HG03060 (cell line): Measurements from ENCODE around the gene ZACN.
"Not testable (repeated sequence)": the region's sequence is repeated elsewhere in the genome, so short reads cannot be mapped to it uniquely, and the experiment has no call there.

Experiments
- ATAC-seq: cut with Tn5 transposase; IDR thresholded peaks from one replicate; pipeline ENCODE4 v1.9.1; 2021; ENCODE audit warnings: low read depth, moderate number of reproducible peaks; ENCODE audit not compliant: unreplicated experiment

ZACN gene

DNA sequence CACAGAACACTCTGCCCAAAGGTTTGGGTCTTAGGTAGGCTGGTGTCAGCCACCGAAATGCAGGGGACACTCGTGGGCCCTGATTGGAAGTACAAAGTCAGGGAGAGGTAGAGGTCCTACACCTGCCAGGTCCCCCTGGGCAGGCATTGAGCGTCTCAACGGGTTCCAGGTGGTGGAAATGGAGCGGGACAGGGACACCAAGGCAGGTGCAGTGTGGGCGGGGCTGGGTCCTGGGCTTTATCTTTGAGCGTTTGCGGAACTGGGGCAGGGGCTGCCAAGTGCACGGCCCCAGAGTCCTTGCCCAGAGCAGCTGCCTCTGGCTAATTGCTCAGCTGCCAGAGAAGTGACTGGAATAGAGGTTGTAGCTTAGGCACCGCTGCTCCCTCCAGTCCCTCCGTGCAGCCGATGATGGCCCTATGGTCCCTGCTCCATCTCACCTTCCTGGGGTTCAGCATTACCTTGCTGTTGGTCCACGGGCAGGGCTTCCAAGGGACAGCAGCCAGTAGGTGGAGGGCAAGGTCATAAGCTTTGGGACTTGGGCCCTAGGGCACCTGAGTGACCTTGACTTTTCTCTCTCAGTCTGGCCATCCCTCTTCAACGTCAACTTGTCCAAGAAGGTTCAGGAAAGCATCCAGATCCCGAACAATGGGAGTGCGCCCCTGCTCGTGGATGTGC is at the start of gene ZACN:
ZACN (plus strand) TSS at position 323 of the 675 bp plus-strand sequence; CDS start at position 406, 83 bp downstream.
- no peak for ATAC-seq

GRCh38 chr17:76032073-76032779 is 46.8 kb upstream of the ZACN start:
- no peak for ATAC-seq

- ATAC-seq: no peak
These were observed 46.2 kb upstream of the ZACN start for GRCh38 chr17:76032780-76033108.

DNA sequence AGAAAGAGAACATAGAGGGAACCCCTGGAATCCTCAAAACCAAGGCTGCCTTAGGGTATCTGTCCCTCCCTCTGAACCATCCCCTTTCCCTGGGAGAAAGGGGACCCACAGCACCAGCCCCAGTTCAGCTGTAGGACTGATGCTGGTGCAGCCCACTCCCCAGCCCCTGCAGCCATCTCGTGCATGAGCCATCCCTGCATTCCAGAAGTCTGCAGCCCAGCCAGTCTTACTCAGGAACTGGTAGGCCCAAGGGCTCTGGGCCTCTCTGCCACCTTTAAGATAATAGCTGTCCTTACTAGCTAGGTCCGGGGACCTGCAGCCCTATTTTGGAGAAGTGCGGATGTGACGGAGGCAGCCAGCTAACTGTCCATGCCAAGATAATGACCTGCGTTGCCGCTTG is 45.8 kb upstream of the ZACN start:
- ATAC-seq: no peak

DNA sequence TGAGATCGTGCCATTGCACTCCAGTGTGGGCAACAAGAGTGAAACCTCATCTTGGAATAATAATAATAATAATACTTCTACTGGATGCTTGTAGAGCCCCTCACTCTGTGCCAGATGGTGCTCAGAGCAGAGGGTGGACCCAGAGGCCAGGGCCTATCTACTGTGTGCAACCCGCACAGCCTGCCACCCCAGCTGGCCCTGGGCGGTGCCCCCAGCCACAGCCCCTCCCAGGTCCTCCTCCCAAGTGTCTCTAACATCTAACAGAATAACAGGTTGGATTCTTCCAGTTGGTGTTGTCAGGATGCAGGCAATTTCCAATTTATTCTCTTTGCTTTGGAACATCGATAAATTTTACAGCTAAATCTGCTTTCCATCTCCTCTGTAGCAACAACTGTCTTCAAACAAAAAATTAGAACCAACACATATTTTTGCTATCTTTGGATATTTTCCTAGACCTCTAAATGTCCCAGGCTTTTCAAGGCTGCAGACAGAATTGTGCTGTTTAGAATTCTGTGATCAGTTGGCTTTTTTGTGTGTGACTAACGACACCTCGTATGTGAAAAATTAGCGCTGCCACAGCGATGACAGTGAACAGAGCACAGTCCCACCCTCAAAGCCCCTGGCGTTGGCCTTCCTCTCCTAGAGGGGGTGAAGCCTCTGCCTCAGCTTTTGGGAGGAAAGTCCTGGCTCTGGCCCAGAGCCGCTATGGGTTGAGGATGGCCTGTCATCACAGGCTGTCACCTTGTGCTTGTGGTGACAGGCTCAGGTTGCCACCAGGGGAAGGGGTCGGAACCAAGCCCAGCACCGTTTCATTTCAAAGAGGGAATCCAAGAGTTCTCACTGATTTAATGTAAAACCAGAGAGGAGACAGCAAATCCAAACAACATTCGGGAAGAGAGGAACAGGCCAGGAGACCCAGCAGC is 44.3 kb upstream of the ZACN start:
- no peak for ATAC-seq

- no peak for ATAC-seq
These were observed 42.3 kb upstream of the ZACN start for GRCh38 chr17:76036497-76037261.

DNA sequence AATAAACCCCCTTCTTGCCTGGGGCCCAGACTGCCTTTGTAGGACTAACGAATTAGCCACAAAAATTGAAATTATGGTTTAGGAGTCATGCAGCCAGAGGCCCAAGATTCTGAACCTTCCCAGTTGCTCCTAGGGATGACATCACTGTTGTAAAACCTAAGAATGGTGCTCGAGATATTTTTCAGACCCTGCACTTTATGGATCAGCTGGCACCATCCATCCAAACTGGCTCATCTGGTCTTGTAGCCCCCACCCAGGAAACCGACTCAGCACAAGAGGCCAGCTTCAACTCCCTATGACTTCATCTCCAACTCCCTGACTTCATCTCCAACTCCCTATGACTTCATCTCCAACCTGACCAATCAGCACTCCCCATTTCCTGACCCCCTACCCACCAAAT is 40.9 kb upstream of the ZACN start:
- no peak for ATAC-seq

GRCh38 chr17:76039121-76039520 is 39.9 kb upstream of the ZACN start:
- ATAC-seq: no peak

DNA sequence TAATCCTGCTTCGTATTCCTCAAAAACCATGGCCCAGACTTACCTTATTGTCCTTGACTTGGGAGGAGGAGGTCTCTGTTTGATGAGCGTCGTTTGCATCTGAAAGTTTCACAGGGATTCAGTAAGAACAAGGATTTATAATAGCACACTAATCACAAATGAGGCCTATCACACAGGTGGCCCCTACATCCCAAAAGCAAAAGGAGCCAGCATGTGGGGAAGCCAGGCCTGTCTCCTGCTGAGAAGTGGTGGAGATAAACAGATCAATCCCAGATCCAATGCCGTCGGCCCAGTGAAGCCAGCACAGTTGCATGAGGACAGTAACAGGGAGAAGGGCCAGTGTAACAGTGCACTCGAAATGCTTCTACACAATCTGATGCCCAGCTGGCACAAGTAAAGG is 38.6 kb upstream of the ZACN start:
- no peak for ATAC-seq

GRCh38 chr17:76042868-76043267 is 36.1 kb upstream of the ZACN start:
- ATAC-seq: not testable (repeated sequence)

DNA sequence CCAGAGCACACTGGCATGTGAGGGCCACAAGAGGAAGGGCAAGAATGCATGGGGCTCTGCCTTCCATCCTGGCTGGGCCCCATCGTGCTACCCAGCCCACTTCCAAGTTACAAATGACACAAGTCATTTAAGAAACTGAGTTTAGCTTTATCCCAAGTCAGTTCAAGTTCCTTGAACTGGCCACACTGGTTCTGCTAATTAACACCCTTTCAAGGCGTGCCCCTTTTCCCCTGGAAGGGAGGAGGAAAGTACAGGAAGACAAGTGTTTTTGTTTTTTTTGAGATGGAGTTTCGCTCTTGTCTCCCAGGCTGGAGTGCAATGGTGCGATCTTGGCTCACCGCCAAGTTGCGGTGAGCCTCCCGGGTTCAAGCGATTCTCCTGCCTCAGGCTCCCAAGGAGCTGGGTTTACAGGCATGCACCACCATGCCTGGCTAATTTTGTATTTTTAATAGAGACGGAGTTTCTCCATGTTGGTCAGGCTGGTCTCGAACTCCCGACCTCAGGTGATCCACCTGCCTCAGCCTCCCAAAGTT is 34.4 kb upstream of the ZACN start:
- ATAC-seq: not testable (repeated sequence)

DNA sequence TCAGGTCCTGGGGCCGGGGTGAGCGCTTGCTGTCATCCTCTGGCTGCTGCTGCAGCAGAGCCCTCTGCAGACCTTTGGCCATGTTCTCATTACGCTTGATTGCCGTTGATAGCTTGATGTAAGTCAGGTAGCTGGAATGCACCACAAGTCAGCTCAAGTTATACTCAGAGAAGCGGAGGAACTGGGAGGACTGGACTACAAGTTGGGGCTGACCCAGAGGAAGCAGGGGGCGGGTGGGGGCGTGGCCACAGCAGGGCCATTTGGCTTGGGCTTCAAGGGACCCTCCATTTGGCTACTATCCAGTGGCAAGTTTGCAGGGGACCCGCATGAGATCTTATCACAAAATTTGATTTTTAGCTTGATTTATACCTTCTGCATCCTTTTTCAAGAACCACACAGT is 32.9 kb upstream of the ZACN start:
- ATAC-seq: no peak

DNA sequence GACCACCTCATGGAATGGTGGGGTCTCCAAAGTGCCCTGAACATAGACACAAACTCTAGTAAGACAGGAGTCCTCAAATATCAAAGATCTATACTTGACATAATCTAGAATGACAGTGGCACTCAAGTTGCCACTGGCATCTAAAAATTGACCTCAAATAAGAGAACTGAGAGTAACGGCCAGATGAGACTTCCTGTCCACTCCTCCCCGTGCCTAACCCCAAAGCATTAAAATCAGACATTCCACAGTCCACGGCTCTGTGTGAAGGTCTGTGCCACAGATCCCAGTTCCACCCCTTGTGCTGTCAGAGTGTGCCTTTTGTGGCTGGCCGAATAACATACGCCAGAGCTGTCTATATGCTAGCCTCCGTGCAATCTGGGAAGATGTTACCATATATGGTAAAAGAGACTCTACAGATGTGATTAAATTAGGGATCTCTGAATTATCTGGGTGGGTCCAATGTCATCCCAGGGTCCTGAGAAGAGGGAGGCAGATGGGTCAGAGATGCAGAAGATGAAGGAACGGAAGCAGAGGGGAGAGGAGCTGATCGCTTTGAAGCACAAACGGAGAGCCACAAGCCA is 30.9 kb upstream of the ZACN start:
- no peak for ATAC-seq

DNA sequence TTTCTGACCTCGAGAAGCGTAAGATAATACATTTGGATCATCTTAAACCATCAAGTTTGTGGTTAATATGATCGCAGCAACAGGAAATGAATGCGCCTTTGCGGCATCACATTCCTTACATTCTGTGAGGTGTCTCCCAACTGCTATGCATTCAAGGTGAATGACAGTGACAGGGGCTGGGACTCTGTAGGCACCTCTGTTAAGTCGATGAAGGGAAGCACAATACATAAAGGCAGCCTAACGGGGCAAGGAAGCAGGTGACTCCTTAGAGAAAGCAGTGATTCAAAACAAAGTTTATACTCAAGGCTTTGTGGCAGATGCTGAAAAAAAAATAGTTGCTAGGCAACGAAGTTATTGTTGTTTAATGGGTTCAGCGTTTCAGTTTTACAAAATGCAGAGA is 30.3 kb upstream of the ZACN start:
- no peak for ATAC-seq

- ATAC-seq: no peak
These were observed 29.7 kb upstream of the ZACN start for GRCh38 chr17:76049239-76049638.

DNA sequence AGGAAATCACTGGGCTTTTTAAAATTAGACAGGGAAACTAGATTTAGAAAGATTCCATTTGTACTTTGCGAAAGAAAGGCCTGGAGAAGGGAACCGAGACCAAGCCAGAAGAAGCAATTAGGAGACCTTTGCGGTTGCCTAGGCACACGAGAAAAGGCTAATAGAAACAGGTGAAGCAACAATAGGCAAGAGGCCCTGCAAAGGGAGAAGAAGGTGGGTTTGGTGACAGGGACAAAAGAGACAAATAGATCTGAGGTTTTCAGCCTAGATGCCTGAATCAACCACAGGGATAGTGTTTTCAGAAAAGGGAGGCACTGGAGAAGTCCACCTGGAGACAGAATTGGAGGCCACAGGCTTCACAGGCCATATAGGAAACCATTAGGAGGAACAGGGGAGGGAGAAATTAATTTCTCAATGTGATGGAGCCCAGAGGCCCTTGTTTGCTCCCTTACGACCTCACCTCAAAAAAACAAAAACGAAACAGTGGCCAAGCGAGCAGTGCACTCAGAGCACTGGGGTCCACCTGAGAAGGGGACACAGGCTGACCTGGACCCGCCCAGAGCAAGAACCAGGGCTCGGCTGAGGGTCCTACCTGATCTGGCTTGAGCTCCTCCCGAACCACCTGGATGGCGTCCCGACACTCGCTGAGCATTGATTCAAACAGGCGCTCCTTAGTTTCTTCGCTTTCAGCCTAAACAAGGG is 29.0 kb upstream of the ZACN start:
- no peak for ATAC-seq

DNA sequence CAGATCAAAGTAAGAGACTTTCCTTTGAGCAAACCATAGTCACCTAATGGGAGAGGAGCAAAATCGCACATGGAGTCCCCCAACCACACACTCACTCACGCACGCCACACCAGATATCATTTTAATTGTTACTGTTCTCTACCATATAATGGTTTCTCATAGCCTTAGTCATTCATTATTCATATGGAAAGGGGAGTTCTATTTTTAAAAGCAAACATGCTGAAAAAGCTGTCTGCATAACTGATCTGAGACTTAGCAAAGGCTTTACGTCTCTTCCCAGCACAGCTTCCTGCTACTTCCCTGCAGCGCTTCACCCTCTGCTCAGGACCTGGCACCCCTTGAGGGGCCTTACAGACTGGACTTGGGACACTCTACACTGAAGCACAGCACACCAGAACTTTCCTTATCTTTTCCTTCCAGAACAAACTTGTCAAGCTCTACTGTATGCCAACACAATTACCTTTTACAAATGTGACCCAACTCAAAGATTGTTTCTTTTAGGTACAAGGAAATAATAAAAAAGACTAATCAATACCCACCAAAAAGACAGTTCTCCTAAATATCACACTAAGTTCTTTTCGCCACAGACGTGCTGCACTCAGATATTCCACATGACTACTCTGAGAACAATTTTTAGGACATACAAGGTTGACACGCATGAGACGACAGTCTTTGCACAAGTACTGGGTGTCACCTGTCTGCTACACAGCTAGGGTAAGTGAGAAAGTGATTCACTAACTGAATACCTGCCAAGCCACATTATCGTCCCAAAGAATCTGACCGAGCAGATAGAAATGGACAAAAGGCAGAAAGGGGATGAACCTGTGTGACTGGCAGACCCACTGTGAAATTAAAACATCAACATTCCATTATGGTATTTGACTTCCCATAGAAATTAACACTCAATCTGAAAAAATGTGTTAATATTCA is 28.2 kb upstream of the ZACN start:
- ATAC-seq: no peak

GRCh38 chr17:76051561-76051960 is 27.4 kb upstream of the ZACN start:
- ATAC-seq: no peak
